ENCODE data around the gene CLTCL1. TPM values are rescaled to one million over a fixed set of nuclear protein-coding genes. Genes with fewer than 3 reads are reported as not detected.

CLTCL1 gene
- polyA plus RNA-seq, 1 donor (not counting 4 experiments of a cell fraction or from before 2014, with no cell fraction given) = 12.4 TPM

DNA sequence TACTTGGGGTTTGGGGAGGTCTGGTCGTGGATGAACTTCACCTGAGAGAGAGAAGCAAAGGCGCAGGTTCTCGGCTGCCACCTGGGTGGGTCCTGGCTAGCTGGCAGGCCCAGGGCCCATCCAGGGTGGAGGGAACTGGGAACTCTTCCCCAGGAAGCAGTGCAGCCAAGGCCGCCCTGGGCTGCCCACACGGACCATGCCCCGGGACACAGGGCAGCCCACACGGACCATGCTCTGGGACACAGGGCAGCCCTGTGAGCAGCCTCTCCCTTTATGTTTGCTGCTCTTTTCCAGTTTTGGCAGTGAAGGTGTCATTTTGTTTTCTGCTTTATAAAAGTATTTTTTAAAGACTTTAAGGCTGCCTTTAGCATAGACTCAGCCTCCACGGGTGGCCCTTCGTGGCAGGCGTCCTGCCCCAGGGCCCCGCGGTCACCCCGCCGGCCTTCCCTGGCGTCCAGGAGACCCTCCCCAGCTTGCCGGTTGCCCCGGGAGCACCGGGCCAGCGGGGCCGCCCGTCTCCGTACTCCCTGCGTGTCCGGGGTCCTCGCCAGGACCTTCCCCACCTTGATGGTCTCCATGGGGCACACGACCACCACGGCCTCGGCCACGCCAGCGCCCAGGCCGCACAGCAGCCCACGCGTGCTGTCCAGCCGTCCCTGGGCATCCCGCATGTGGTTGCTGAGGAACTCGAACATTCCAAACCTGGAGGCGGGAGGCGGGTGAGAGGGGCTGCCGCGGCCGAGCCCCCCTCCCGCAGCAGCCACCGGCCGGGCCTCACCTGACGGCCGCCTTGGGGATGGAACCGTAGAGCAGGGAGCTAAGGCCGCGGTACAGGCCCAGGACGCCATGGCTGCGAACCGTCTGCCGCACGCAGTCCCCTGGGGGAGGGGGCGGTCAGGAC is 114.1 kb downstream of the CLTCL1 start:
- H3K4me2 ChIP-seq (ENCODE audit: control insufficient read depth, extremely low read depth, insufficient read depth, low read depth, low read length) = peak overlapping the region; percentile 90
- peaks cover 47% of the 10 kb centered on the region for H3K4me1 ChIP-seq (ENCODE audit: control insufficient read depth, extremely low read depth, insufficient read depth, low read length)
- H3K27me3 ChIP-seq (ENCODE audit: control insufficient read depth, extremely low read depth, insufficient read depth, low read length) = no peaks in the 10 kb centered on the region
- peak overlapping the region; percentile 66 to 74 (median 72) for H3K4me3 ChIP-seq (ENCODE audit: control insufficient read depth in 2 of 3, extremely low read depth in 1 of 3, insufficient read depth in 2 of 3, low read depth in 1 of 3, low read length in 3 of 3)
- peaks cover 32% of the 10 kb centered on the region for H3K79me2 ChIP-seq (ENCODE audit: control insufficient read depth, insufficient read depth, low read length)
- dilution Hi-C loops (cut with MboI; ENCODE audit: extremely low pct_ligation_motif_present, low sequenced_read_pairs) = no loop called here
- H4K20me1 ChIP-seq (ENCODE audit: control insufficient read depth, extremely low read depth, insufficient read depth, low read length) = peaks cover 6% of the 10 kb centered on the region
- no peak for DNase-seq (ENCODE audit: low read depth, low spot score)
- peak overlapping the region; percentile 75 for H3K9ac ChIP-seq (ENCODE audit: control insufficient read depth, extremely low read depth, insufficient read depth, low read length)
- H3K36me3 ChIP-seq (ENCODE audit: control insufficient read depth in 2 of 2, extremely low read depth in 1 of 2, insufficient read depth in 2 of 2, low read length in 2 of 2) = peaks cover 5 to 18% of the 10 kb centered on the region in 2 experiments
- H3K27ac ChIP-seq (ENCODE audit: control insufficient read depth, insufficient read depth, low read length) = peak overlapping the region; percentile 58
- H2AFZ ChIP-seq (ENCODE audit: control insufficient read depth, low read length) = no peak overlapping the region
- TF ChIP-seq, protein P1, sequence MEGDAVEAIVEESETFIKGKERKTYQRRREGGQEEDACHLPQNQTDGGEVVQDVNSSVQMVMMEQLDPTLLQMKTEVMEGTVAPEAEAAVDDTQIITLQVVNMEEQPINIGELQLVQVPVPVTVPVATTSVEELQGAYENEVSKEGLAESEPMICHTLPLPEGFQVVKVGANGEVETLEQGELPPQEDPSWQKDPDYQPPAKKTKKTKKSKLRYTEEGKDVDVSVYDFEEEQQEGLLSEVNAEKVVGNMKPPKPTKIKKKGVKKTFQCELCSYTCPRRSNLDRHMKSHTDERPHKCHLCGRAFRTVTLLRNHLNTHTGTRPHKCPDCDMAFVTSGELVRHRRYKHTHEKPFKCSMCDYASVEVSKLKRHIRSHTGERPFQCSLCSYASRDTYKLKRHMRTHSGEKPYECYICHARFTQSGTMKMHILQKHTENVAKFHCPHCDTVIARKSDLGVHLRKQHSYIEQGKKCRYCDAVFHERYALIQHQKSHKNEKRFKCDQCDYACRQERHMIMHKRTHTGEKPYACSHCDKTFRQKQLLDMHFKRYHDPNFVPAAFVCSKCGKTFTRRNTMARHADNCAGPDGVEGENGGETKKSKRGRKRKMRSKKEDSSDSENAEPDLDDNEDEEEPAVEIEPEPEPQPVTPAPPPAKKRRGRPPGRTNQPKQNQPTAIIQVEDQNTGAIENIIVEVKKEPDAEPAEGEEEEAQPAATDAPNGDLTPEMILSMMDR (optimal IDR thresholded peaks at IDR 0.05 in 1 of 3, IDR thresholded peaks at IDR 0.05 in 1 of 3, conservative IDR thresholded peaks at IDR 0.05 in 1 of 3; ENCODE audit: extremely low read depth in 1 of 3, insufficient read depth in 2 of 3, low read length in 3 of 3) = no peak
- TF ChIP-seq EZH2 (IDR thresholded peaks at IDR 0.05; ENCODE audit: low read length) = no peak
- no peak for FAIRE-seq
- no peaks in the 10 kb centered on the region for H3K9me3 ChIP-seq (ENCODE audit: control insufficient read depth, low read depth, low read length)
- peaks cover 8% of the 10 kb centered on the region for H3K9me1 ChIP-seq (ENCODE audit: control insufficient read depth, extremely low read depth, insufficient read depth, low read length)

DNA sequence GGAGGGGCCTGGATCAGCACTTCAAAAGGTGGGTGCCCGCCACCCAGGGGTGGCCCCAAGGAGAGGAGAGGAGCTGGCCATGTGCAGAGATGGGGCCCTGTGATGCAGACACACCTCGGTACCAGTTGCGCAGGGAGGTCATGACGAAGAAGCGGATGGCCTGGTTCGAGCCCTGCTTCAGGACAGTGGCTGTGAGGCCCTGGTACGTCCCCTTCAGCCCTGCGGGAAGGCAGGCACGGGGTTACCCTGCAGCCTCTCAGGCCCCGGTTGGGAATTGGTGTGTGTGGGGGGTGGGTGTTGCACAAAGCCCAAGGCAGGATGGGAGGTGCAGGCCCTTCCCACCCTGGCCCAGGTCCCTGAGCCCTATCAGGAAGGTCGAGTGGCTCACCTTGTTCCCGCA is 114.8 kb downstream of the CLTCL1 start:
- Histone ChIP-seq H3K4me1 (ENCODE audit: control insufficient read depth, extremely low read depth, insufficient read depth, low read length) (peaks cover 50% of the 10 kb centered on the region), H3K36me3 (ENCODE audit: control insufficient read depth in 2 of 2, extremely low read depth in 1 of 2, insufficient read depth in 2 of 2, low read length in 2 of 2) (peaks cover 5 to 18% of the 10 kb centered on the region in 2 experiments), H3K27ac (ENCODE audit: control insufficient read depth, insufficient read depth, low read length) (no peak overlapping the region), H3K4me3 (ENCODE audit: control insufficient read depth in 2 of 3, extremely low read depth in 1 of 3, insufficient read depth in 2 of 3, low read depth in 1 of 3, low read length in 3 of 3) (peak overlapping the region in 2 of 3 experiments; percentile 66 to 74), H3K9me3 (ENCODE audit: control insufficient read depth, low read depth, low read length) (no peaks in the 10 kb centered on the region), H3K9me1 (ENCODE audit: control insufficient read depth, extremely low read depth, insufficient read depth, low read length) (peaks cover 8% of the 10 kb centered on the region), H2AFZ (ENCODE audit: control insufficient read depth, low read length) (no peak overlapping the region), H3K9ac (ENCODE audit: control insufficient read depth, extremely low read depth, insufficient read depth, low read length) (peak overlapping the region; percentile 75), H3K79me2 (ENCODE audit: control insufficient read depth, insufficient read depth, low read length) (peaks cover 39% of the 10 kb centered on the region), H3K27me3 (ENCODE audit: control insufficient read depth, extremely low read depth, insufficient read depth, low read length) (no peaks in the 10 kb centered on the region), H3K4me2 (ENCODE audit: control insufficient read depth, extremely low read depth, insufficient read depth, low read depth, low read length) (peak overlapping the region; percentile 90), H4K20me1 (ENCODE audit: control insufficient read depth, extremely low read depth, insufficient read depth, low read length) (peaks cover 6% of the 10 kb centered on the region)
- TF ChIP-seq EZH2 (IDR thresholded peaks at IDR 0.05; ENCODE audit: low read length) = no peak
- TF ChIP-seq, protein P1 (optimal IDR thresholded peaks at IDR 0.05 in 1 of 3, IDR thresholded peaks at IDR 0.05 in 1 of 3, conservative IDR thresholded peaks at IDR 0.05 in 1 of 3; ENCODE audit: extremely low read depth in 1 of 3, insufficient read depth in 2 of 3, low read length in 3 of 3) = no peak
- FAIRE-seq (no peak), DNase-seq (ENCODE audit: low read depth, low spot score) (no peak)
- dilution Hi-C loops (cut with MboI; ENCODE audit: extremely low pct_ligation_motif_present, low sequenced_read_pairs) = no loop called here
